ENCODE data around the gene TRAPPC4.
"Not testable (repeated sequence)": the region's sequence is repeated elsewhere in the genome, so short reads cannot be mapped to it uniquely, and the experiment has no call there.

- TF ChIP-seq CTCF, POLR2A (IDR thresholded peaks at IDR 0.05): not testable (repeated sequence)
Observed at GRCh38 chr11:119039471-119039870, 20.9 kb downstream of the TRAPPC4 start.
